ENCODE measurements around the gene HAL.

- TF ChIP-seq GATA2 (IDR thresholded peaks at IDR 0.05; ENCODE audit: low read depth, low read length) (no peak), GATA3 (IDR thresholded peaks at IDR 0.05; ENCODE audit: low read depth, low read length) (no peak)
Observed at GRCh38 chr12:96028538-96028937, 32.4 kb upstream of the HAL start.
